Astrocyte (in vitro differentiated cells and primary cell): ENCODE results near the gene DCST1.

Experiments
- EZH2 ChIP-seq: IDR thresholded peaks from 2 replicates; pipeline ENCODE4 v1.6.1; 2012; ENCODE audit warnings: mild to moderate bottlenecking, low read length, inconsistent platforms; ENCODE audit not compliant: insufficient read depth
- TF ChIP-seq, protein P1 (sequence below): IDR thresholded peaks from 2 replicates; pipeline ENCODE4 v1.5.1; 2011; ENCODE audit warnings: low read depth, mild to moderate bottlenecking, inconsistent platforms, low read length, moderate library complexity; ENCODE audit not compliant: insufficient read depth

DNA sequence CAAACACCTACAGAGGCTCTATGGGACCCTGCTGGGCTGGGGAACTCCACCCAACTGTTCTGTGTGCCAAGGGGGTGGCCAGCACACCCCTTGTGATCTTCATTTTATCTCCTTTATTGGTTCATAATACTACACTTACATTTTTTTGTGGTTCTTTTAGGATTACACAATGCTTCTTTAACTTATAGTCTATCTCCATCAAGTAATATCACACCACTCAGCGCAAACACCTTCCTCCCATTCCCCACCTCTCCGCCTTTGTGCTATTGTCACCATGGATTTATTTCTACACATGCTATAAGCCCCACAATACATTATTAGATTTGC lies 61.0 kb downstream of the DCST1 start:
- TF ChIP-seq, protein P1, sequence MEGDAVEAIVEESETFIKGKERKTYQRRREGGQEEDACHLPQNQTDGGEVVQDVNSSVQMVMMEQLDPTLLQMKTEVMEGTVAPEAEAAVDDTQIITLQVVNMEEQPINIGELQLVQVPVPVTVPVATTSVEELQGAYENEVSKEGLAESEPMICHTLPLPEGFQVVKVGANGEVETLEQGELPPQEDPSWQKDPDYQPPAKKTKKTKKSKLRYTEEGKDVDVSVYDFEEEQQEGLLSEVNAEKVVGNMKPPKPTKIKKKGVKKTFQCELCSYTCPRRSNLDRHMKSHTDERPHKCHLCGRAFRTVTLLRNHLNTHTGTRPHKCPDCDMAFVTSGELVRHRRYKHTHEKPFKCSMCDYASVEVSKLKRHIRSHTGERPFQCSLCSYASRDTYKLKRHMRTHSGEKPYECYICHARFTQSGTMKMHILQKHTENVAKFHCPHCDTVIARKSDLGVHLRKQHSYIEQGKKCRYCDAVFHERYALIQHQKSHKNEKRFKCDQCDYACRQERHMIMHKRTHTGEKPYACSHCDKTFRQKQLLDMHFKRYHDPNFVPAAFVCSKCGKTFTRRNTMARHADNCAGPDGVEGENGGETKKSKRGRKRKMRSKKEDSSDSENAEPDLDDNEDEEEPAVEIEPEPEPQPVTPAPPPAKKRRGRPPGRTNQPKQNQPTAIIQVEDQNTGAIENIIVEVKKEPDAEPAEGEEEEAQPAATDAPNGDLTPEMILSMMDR: no peak
- TF ChIP-seq EZH2: no peak
